Chondrocyte (in vitro differentiated cells): ENCODE data around the gene ANKRD34C. TPM values are rescaled to one million over a fixed set of nuclear protein-coding genes. Genes with fewer than 3 reads are reported as not detected.
A peak's percentile ranks its signal among the peaks of the same experiment; 100 is the strongest.

Experiments used
- DNase-seq: peaks from one replicate; pipeline ENCODE4 v3.0.0; 2021; ENCODE audit warnings: mixed read lengths, low spot score
- H3K27ac Mint-ChIP-seq: one replicate; pipeline ENCODE4 v1.8.0; 2021; ENCODE audit warnings: mild to moderate bottlenecking, moderate library complexity, mixed read lengths; ENCODE audit not compliant: unreplicated experiment
- H3K27me3 Mint-ChIP-seq: 2 replicates; pipeline ENCODE4 v1.8.0; 2021; ENCODE audit warnings: low read depth, mixed read lengths
- H3K36me3 Mint-ChIP-seq: 2 replicates; pipeline ENCODE4 v1.8.0; 2021; ENCODE audit warnings: low read depth, mixed read lengths
- H3K4me1 Mint-ChIP-seq: 2 replicates; pipeline ENCODE4 v1.8.0; 2021; ENCODE audit warnings: low read depth, mild to moderate bottlenecking, mixed read lengths
- H3K4me3 Mint-ChIP-seq: one replicate; pipeline ENCODE4 v1.8.0; 2021; ENCODE audit warnings: mild to moderate bottlenecking, moderate library complexity, mixed read lengths; ENCODE audit not compliant: unreplicated experiment
- H3K9me3 Mint-ChIP-seq: 2 replicates; pipeline ENCODE4 v1.8.0; 2021; ENCODE audit warnings: low read depth, mixed read lengths
- CTCF ChIP-seq: fragments of 200-600 bp; sonication (generic); IDR thresholded peaks from 2 replicates; pipeline ENCODE4 v1.5.0; 2021; ENCODE audit warnings: antibody characterized with exemption, mild to moderate bottlenecking, moderate library complexity
- long read RNA-seq: library from polyadenylated mRNA; stranded (forward); transcript quantifications from one replicate; pipeline ENCODE4 v2.0.0, GENCODE V29; 2021
- total RNA-seq: library from RNA; stranded (reverse); gene quantifications from 3 replicates; pipeline ENCODE4 v1.2.1, GENCODE V29; 2021

ANKRD34C gene
- total RNA-seq = 0.07 to 1.3 TPM (median 0.92 TPM) in 3 replicates
- long read RNA-seq = 0 reads

- no peak for TF ChIP-seq CTCF
- DNase-seq = no peak
- Mint-ChIP-seq H3K4me1 (peaks cover 13% of the 10 kb centered on the region), H3K4me3 (no peak within 1 kb of the TSS), H3K36me3 (peaks cover 4% of the 10 kb centered on the region), H3K27ac (no peak within 1 kb of the TSS), H3K9me3 (no peaks in the 10 kb centered on the region), H3K27me3 (peaks cover 79% of the 10 kb centered on the region)
These were observed at the start of gene ANKRD34C for GRCh38 chr15:79282371-79283251. ANKRD34C (plus strand) TSS chr15:79282722; CDS start chr15:79293285, 10,563 bp downstream.

GRCh38 chr15:79233236-79233635 is 49.3 kb upstream of the ANKRD34C start:
- Mint-ChIP-seq H3K4me3 (no peak overlapping the region), H3K27ac (no peak overlapping the region), H3K27me3 (peaks cover 26% of the 10 kb centered on the region), H3K9me3 (peaks cover 19% of the 10 kb centered on the region), H3K4me1 (no peaks in the 10 kb centered on the region), H3K36me3 (peaks cover 12% of the 10 kb centered on the region)
- no peak for DNase-seq
- TF ChIP-seq CTCF = no peak

GRCh38 chr15:79240036-79240435 is 42.5 kb upstream of the ANKRD34C start:
- Mint-ChIP-seq H3K36me3 (peaks cover 6% of the 10 kb centered on the region), H3K9me3 (no peaks in the 10 kb centered on the region), H3K27me3 (peaks cover 23% of the 10 kb centered on the region), H3K27ac (no peak overlapping the region), H3K4me1 (peaks cover 30% of the 10 kb centered on the region), H3K4me3 (no peak overlapping the region)
- DNase-seq = no peak
- no peak for TF ChIP-seq CTCF

- Mint-ChIP-seq H3K4me1 (peaks cover 49% of the 10 kb centered on the region), H3K9me3 (no peaks in the 10 kb centered on the region), H3K4me3 (no peak overlapping the region), H3K36me3 (no peaks in the 10 kb centered on the region), H3K27ac (peak overlapping the region; percentile 94), H3K27me3 (peaks cover 2% of the 10 kb centered on the region)
- no peak for DNase-seq
- TF ChIP-seq CTCF = no peak
These were observed 38.8 kb upstream of the ANKRD34C start for GRCh38 chr15:79243723-79244122.

GRCh38 chr15:79244876-79245275 is 37.6 kb upstream of the ANKRD34C start:
- no peaks in the 10 kb centered on the region for H3K36me3 Mint-ChIP-seq
- DNase-seq = no peak
- peak overlapping the region; percentile 94 for H3K27ac Mint-ChIP-seq
- TF ChIP-seq CTCF = no peak
- H3K9me3 Mint-ChIP-seq = no peaks in the 10 kb centered on the region
- H3K4me1 Mint-ChIP-seq = peaks cover 53% of the 10 kb centered on the region
- no peaks in the 10 kb centered on the region for H3K27me3 Mint-ChIP-seq
- H3K4me3 Mint-ChIP-seq = no peak overlapping the region
